ENCODE results near the gene ELF4.
A peak's percentile ranks its signal among the peaks of the same experiment; 100 is the strongest.

The ELF4 gene

DNA sequence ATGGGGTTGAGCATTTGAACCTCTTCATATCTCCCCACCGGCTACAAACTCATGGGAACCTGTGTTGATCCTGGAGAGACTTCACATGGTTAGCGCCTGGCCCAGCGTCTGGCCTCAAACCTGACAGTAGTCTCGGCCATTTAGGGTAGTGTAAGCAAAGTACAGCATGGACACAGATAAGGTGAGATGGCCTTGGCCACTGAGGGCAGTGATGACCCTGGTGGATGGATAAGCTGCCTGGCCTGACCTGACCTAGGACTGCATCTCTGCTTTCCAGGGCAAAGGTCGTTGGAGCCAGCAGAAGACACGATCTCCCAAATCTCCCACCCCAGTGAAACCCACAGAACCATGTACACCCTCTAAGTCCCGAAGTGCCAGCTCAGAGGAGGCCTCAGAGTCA is 76.1 kb downstream of the ELF4 start:
- no peak for DNase-seq

DNA sequence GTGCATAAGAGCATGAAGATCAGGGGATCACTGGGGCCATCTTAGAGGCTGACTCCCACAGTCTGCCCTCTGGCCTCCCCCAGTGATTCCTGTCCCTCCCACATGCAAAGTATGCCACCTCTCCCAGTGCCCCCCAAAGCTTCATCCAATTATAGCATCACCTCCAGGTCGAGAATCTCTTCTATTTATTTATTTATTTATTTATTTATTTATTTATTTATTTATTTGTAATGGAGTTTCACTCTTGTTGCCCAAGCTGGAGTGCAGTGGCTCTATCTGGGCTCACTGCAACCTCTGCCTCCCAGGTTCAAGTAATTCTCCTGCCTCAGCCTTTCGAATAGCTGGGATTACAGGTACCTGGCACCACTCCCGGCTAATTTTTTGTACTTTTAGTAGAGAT is 77.7 kb downstream of the ELF4 start:
- DNase-seq = no peak

DNA sequence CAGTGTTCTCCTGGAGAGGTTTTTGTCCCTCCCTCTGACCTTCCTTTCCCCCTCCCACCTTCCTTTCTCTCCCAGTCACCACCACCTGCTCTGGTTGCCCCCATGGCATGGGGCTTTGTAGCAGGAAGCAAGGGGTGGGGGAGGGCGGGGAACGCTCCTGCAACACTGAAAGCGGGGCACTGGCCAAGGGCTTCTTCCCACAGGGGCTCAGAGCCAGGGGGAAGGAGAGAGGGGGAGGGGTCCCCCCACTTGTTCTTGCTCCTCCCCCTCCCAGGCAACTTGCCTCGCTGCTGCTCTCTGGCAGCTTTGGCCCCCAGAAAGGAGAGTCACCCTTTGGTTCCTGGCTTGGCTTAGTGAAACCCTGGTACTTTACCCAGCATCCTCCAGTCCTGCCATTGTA is 79.5 kb downstream of the ELF4 start:
- DNase-seq = no peak

DNA sequence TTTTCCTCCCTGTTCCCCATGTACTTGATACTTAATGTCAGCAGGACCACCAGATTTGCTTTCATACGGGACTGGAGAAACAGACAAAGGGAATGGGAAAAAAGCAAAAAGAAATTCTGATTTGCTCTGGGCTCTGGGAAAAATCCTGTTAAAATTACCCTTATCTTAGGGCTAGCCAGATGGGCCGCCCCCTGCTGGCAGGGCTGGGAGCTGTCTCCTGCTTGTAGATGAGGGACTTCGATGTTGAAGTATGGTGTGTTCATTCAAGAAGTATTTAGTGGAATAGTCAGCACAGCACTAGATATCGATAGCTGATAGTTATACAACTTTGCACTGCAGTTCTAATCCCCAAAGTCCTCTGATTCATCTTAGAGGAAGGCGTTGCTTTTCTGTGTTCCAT is 82.1 kb downstream of the ELF4 start:
- DNase-seq = peak; percentile 39 to 48

DNA sequence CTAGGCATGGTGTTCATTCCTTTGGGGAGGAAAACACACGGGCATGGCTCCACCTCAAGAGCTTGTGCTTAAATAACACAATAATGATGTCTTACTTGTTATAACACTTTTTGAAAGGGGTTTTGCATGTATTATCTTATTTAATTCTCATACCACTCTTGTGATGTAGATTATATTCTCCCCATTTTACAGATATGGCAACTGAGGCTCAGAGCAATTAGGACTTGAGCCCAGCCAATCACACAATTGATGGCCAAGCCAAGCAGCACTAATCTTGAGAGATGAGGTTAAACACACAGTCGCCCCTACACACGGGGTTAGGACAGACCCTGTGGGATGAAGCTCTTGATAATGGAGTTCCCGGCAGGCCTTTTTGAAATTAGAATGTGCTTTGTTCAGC is 82.7 kb downstream of the ELF4 start:
- DNase-seq = no peak

DNA sequence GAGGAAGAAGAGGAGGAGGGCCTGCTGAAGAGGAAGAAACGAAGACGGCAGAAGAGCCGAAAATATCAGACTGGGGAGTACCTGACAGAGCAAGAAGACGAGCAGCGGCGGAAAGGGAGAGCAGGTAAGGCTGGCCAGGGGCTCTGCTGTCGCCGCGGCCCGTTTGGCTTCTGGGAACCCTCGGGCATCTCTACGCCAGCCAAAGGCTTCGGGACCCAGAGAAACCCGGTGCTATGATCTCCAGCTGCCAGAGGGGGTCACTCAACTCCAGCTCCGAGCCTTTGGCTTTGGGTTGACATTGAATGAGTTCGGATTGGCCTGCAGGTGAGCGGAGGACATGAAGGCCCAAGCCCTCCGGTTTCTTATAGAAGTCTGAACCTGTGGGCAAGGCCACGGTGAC is 85.0 kb downstream of the ELF4 start:
- DNase-seq = no peak

DNA sequence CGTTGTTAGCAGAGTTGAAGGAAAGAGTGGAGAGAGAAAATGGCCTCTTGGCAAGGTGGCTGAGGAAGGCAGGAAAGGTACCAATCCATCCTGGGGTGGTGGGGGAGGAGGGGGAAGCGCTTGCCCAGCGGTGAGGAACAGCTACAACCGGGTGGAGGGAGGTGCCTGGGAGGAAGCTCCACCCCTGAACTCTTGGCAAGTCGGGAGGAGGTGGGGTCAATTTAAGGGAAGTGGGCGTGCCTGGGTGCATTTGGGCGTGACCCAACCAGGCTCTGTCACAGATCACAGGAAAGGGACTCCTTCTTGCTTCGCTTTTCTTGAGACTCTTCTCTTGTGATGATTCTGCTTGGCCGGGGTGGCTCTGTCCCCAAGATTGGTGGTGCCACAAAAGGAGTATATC is 86.2 kb downstream of the ELF4 start:
- DNase-seq = peak; percentile 87 to 90

DNA sequence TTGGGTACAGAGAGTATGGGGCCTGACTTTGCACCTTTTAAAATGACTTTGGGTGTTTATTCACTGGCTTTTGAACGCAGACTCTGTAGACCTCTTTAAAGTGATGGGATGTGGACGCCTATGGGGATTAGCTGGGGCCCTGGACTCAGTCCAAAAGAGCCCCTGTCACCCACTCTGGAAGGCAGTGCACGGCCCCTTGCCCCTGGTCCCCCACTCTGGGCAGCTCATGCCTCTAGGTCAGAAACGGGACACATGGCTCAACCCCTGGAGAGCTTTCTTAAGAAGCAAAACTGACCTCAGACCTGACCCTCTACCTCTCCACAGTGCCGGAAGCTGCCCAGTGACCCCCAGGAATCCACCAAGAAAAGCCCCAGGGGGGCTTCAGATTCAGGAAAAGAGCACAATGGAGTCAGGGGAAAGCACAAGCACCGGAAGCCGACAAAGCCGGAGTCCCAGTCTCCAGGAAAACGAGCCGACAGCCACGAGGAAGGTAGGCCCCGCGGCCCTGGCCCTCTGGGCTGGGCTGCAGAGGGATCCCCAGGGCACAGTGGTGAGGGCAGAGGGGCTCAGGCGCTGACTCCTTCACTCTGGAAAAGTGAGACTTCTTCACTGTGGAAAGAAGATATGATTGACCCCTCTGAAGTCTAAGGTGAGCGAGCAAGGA is 89.5 kb downstream of the ELF4 start:
- no peak for DNase-seq

DNA sequence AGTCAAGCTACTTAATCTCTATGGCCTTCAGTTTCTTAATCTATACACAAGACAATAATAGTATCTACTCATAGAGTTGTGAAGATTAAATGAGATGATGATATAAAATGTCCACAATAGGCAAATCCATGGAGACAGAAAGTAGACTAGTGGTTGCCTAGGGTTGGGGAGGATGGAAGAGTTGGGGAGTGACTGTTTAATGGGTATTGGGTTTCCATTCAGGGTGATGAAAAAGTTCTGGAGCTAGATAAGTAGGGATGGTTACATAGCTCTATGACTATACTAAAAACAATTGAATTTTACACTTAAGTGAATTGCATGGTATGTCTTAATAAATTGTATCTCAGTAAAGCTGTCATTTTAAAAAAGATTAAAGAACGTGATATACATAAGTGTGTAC is 92.2 kb downstream of the ELF4 start:
- DNase-seq = no peak

DNA sequence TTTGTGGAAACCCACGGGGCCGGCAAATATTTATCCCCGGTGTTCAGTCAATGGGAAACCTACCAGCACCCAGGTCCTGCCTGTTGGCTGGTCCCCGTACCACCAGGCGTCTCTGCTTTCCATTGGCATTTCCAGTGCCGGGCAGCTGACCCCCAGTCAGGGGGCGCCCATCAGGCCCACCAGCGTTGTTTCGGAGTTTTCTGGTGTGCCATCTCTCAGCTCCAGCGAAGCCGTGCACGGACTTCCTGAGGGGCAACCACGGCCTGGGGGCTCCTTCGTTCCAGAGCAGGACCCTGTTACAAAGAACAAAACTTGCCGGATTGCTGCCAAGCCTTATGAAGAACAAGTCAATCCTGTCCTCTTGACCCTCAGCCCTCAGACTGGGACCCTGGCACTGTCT is 95.1 kb downstream of the ELF4 start:
- DNase-seq = no peak

Data from CD4-positive, alpha-beta T cell treated with Interleukin-1 beta for 1 hour (primary cell).